OCI-LY7 (cell line): ENCODE results near the gene TRANK1. TPM values are rescaled to one million over a fixed set of nuclear protein-coding genes. Genes with fewer than 3 reads are reported as not detected.

Experiments
- BruUV-seq: library from RNA; stranded (reverse); fragments of 400-500 nt; replicated peaks from 2 replicates; lab custom pipeline; 2021; lab: Mats Ljungman, UMichigan
- CTCF ChIA-PET: fragments of 300-600 bp; sonication (Branson Sonifier 250); formaldehyde crosslinking; loops from one replicate; lab custom pipeline; 2022; ENCODE audit warnings: antibody characterized with exemption; ENCODE audit not compliant: unreplicated experiment; lab: Charles Lee
- POLR2A ChIA-PET: fragments of 300-600 bp; sonication (Branson Sonifier 250); formaldehyde crosslinking; loops from one replicate; lab custom pipeline; 2022; ENCODE audit warnings: antibody characterized with exemption; lab: Charles Lee
- DNase-seq: peaks from one replicate; pipeline ENCODE4 v3.0.0-alpha.2; 2015; ENCODE audit warnings: low spot score
- H2AFZ ChIP-seq: fragments of 200-600 bp; sonication (generic), shearing (Covaris generic); 2 replicates; pipeline ENCODE4 v1.6.1; 2014; ENCODE audit warnings: mild to moderate bottlenecking, antibody characterized with exemption, low read length, moderate library complexity
- H3K27ac ChIP-seq: fragments of 200-600 bp; sonication (generic); 2 replicates; pipeline ENCODE4 v1.5.1; 2014; ENCODE audit warnings: mixed run types, low read depth, mild to moderate bottlenecking, moderate library complexity, low read length, inconsistent platforms; ENCODE audit not compliant: poor library complexity, severe bottlenecking
- H3K36me3 ChIP-seq: fragments of 200-600 bp; sonication (generic); 2 replicates; pipeline ENCODE4 v1.6.1; 2014; ENCODE audit warnings: mild to moderate bottlenecking, antibody characterized with exemption, low read length, moderate library complexity, mixed read lengths; ENCODE audit not compliant: insufficient read depth
- H3K4me1 ChIP-seq: fragments of 200-600 bp; sonication (generic); 2 replicates; pipeline ENCODE4 v1.5.1; 2014; ENCODE audit warnings: mild to moderate bottlenecking, low read length; ENCODE audit not compliant: insufficient read depth, poor library complexity, severe bottlenecking
- H3K4me2 ChIP-seq: fragments of 200-600 bp; sonication (generic); 2 replicates; pipeline ENCODE4 v1.6.1; 2014; ENCODE audit warnings: mild to moderate bottlenecking, low read length
- H3K4me3 ChIP-seq: fragments of 200-600 bp; sonication (generic); 2 replicates; pipeline ENCODE4 v1.5.1; 2014; ENCODE audit warnings: mild to moderate bottlenecking, low read depth, low read length; ENCODE audit not compliant: poor library complexity, severe bottlenecking
- H3K79me2 ChIP-seq: fragments of 200-600 bp; sonication (generic); 2 replicates; pipeline ENCODE4 v1.6.1; 2016; ENCODE audit warnings: low read depth, mild to moderate bottlenecking, low read length, moderate library complexity, mixed read lengths; ENCODE audit not compliant: insufficient read depth
- H3K9me2 ChIP-seq: fragments of 200-600 bp; sonication (generic); 2 replicates; pipeline ENCODE4 v1.6.1; 2016; ENCODE audit warnings: mild to moderate bottlenecking, low read length, mixed read lengths; ENCODE audit not compliant: insufficient read depth
- H3K9me3 ChIP-seq: fragments of 200-600 bp; sonication (generic); 2 replicates; pipeline ENCODE4 v1.6.1; 2014; ENCODE audit warnings: mild to moderate bottlenecking, mixed run types, low read length, mixed read lengths
- H4K20me1 ChIP-seq: fragments of 200-600 bp; sonication (generic); 2 replicates; pipeline ENCODE4 v1.6.1; 2014; ENCODE audit warnings: mild to moderate bottlenecking, antibody characterized with exemption, low read length, moderate library complexity, mixed read lengths; ENCODE audit not compliant: insufficient read depth
- EZH2phosphoT487 ChIP-seq: fragments of 200-600 bp; sonication (generic); IDR thresholded peaks from 2 replicates; pipeline ENCODE4 v1.6.1; 2018; ENCODE audit warnings: low read depth, borderline replicate concordance, mild to moderate bottlenecking, mixed run types, antibody characterized with exemption, low read length, moderate library complexity, mixed read lengths
- intact Hi-C: fragments of 100-400 bp; cut with micrococcal nuclease; formaldehyde crosslinking; loops from one replicate; pipeline ENCODE4 v1.10.0; 2022; ENCODE audit not compliant: unreplicated experiment
- total RNA-seq, 2 experiments: library from RNA; depleted of rRNA in 1 of 2; stranded (reverse); fragments of >200 nt in 1 of 2; shearing (Covaris generic) in 1 of 2; gene quantifications; 2 replicates each; pipeline ENCODE4 v1.2.3, GENCODE V29; 2014 to 2022
- TF ChIP-seq, protein P1 (sequence below): fragments of 200-600 bp; sonication (generic); conservative IDR thresholded peaks from 2 replicates; pipeline ENCODE4 v1.5.1; 2014; ENCODE audit warnings: mild to moderate bottlenecking, antibody characterized with exemption, low read length, moderate library complexity, mixed read lengths

TRANK1 gene
- total RNA-seq, 2 experiments from 2014 or later, result 34.9 to 57.1 TPM

DNA sequence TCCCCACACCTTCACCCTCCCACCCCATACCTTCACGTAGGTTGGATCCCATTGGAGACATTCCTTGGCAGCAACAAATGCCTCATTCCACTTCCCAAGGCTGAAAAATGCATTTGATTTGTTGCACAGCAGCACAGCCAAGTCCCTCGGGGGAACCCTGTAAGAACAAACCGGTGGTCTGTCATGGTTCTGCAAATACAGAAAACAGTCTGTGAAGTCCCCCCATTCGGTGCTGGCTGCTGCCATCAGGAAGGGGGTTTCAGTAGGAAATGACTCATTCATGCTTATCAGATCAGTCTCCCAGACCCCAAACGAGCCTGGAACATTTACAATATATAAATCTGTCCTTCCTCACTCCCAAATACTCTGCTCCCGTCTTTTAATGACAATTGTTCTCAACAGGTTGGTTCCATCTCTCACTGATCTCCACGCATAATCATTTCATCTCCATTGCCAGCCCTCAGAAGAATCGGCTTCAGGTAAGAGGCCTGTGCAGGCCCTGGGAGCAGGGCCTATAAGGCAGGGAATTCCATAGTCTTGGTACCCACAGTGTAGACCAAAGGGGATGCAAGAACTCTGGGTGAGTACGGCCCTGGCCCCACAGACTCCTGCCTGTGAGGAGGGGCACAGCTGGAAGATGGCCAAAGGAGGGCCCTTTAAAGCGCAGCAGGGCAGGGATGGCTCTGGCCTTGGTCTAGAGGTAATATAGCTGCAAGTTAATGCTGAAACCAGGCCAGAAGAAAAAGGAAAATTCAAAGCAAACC is 41.6 kb downstream of the TRANK1 start:
- ChIA-PET POLR2A (interaction anchor here (0.6 to 7.2 kb wide), 6 partner anchors 8 to 41 kb away, joined by 3 to 55 read pairs (median 4); partner anchors contain the start of gene TRANK1), CTCF (no interaction called here)
- H3K79me2 ChIP-seq, result peaks cover 17% of the 10 kb centered on the region; the same call in 1 of the 2 replicates
- peaks cover 61% of the 10 kb centered on the region for H3K4me1 ChIP-seq
- H3K27ac ChIP-seq, result peak overlapping the region; percentile 65
- H3K9me2 ChIP-seq, result no peaks in the 10 kb centered on the region
- peak overlapping the region; percentile 5; the same call in 1 of the 2 replicates for H3K4me2 ChIP-seq
- no peaks in the 10 kb centered on the region for H4K20me1 ChIP-seq
- DNase-seq, result no peak
- no peak overlapping the region for H3K4me3 ChIP-seq
- no peak for TF ChIP-seq EZH2phosphoT487
- TF ChIP-seq, protein P1, sequence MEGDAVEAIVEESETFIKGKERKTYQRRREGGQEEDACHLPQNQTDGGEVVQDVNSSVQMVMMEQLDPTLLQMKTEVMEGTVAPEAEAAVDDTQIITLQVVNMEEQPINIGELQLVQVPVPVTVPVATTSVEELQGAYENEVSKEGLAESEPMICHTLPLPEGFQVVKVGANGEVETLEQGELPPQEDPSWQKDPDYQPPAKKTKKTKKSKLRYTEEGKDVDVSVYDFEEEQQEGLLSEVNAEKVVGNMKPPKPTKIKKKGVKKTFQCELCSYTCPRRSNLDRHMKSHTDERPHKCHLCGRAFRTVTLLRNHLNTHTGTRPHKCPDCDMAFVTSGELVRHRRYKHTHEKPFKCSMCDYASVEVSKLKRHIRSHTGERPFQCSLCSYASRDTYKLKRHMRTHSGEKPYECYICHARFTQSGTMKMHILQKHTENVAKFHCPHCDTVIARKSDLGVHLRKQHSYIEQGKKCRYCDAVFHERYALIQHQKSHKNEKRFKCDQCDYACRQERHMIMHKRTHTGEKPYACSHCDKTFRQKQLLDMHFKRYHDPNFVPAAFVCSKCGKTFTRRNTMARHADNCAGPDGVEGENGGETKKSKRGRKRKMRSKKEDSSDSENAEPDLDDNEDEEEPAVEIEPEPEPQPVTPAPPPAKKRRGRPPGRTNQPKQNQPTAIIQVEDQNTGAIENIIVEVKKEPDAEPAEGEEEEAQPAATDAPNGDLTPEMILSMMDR, result no peak
- no TSS peak for BruUV-seq
- intact Hi-C loops, result no loop called here
- H2AFZ ChIP-seq, result no peak overlapping the region
- H3K36me3 ChIP-seq, result peaks cover 63% of the 10 kb centered on the region
- peaks cover 5% of the 10 kb centered on the region; the same call in 1 of the 2 replicates for H3K9me3 ChIP-seq

DNA sequence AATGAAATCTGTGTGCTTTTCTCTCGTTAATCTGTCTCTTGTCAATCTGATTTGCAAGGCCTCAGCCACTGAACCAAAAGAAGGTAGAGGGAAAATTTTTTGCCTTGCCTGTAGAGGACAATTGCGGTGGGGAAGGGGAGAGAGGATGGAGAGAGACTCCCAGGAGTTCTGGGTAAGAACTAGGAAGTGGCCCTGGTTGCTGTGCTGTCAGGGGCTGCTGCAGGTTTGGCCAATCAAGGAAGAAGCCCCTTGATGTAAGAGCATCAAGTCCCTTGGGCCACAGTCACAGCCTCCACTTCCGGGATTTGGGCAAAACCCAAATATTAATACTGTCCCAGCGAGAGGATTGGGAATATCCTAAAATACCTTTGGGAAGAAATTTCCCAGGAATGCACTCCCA is 43.3 kb downstream of the TRANK1 start:
- Histone ChIP-seq H3K9me3 (peaks cover 5% of the 10 kb centered on the region; the same call in 1 of the 2 replicates), H3K27ac (peak overlapping the region; percentile 65), H3K9me2 (no peaks in the 10 kb centered on the region), H4K20me1 (no peaks in the 10 kb centered on the region), H3K4me2 (peak overlapping the region; percentile 67), H3K79me2 (0 out of 2 replicates have a peak, but pooled peaks cover 2% of the 10 kb centered on the region), H3K4me3 (no peak overlapping the region), H2AFZ (no peak overlapping the region; the same call in 1 of the 2 replicates), H3K36me3 (peaks cover 80% of the 10 kb centered on the region), H3K4me1 (peaks cover 55% of the 10 kb centered on the region)
- ChIA-PET CTCF (interaction anchor here (1.4 kb wide), 1 partner anchor 16 kb away, joined by 4 read pairs; no protein-coding TSS in a partner anchor), POLR2A (interaction anchor here (0.6 to 4.1 kb wide), 10 partner anchors 9 to 1196 kb away, joined by 3 to 22 read pairs (median 5); partner anchors contain the start of genes EPM2AIP1, MLH1 and TRANK1)
- TF ChIP-seq EZH2phosphoT487, result no peak
- TF ChIP-seq, protein P1, result no peak
- BruUV-seq, result no TSS peak
- intact Hi-C loops, result no loop called here
- no peak for DNase-seq
